ENCODE results near the gene SRA1. TPM values are rescaled to one million over a fixed set of nuclear protein-coding genes. Genes with fewer than 3 reads are reported as not detected.
A peak's percentile ranks its signal among the peaks of the same experiment; 100 is the strongest.

SRA1 gene
- total and polyA plus RNA-seq, 2 of the 13 experiments (the other 11 are each of a cell fraction or from before 2014, with no cell fraction given): 14.2 to 32.8 TPM

DNA sequence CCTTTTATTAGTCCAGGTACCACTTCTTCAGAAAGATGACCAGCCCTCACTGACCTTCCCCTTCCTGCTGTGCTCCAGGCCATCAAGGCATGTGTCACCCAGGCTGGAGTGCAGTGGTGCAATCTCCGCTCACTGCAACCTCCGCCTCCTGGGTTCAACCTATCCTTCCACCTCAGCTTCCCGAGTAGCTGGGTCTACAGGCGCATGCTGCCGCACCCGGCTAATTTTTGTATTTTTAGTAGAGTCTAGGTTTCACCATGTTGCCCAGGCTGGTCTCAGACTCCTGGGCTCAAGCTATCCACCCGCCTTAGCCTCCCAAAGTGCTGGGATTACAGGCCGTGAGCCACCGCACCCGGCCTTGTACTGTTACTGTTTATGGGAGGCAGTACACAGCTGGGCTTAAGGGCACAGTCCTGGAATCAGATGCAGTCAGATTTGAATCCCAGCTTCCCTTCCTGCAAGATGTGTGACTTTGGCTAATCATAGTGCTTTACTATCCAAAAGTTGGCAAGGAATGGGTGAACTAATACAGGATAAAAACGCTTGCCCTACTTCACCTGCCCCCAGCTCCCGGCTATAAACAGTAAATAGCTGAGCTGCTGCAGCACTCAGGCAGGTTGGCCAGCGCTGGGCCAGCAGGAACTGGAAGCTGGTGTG lies 10.3 kb downstream of the SRA1 start (continued):
- TF ChIP-seq ZNF263 (CRISPR knock-in tag; IDR thresholded peaks at IDR 0.05): peak; percentile 86
- no peak for TF ChIP-seq ZNF550 (CRISPR knock-in tag; IDR thresholded peaks at IDR 0.05; ENCODE audit: borderline replicate concordance)
- no peak for TF ChIP-seq MEIS1 (CRISPR knock-in tag; IDR thresholded peaks at IDR 0.05; ENCODE audit: borderline replicate concordance)
- TF ChIP-seq EP300 (IDR thresholded peaks at IDR 0.05; ENCODE audit: low read depth in 2 of 2, low read length in 2 of 2): peak in 1 of 2 experiments; percentile 40; a peak in 1 of 4 replicates
- TF ChIP-seq EP300 (CRISPR knock-in tag; IDR thresholded peaks at IDR 0.05; ENCODE audit: borderline replicate concordance): no peak
- peak; percentile 15; the same call in 1 of the 2 replicates for TF ChIP-seq HNF4A (CRISPR knock-in tag; IDR thresholded peaks at IDR 0.05)
- peak; percentile 63; the same call in 1 of the 2 replicates for TF ChIP-seq ZNF33A (CRISPR knock-in tag; IDR thresholded peaks at IDR 0.05; ENCODE audit: borderline replicate concordance)
- TF ChIP-seq, protein P1, sequence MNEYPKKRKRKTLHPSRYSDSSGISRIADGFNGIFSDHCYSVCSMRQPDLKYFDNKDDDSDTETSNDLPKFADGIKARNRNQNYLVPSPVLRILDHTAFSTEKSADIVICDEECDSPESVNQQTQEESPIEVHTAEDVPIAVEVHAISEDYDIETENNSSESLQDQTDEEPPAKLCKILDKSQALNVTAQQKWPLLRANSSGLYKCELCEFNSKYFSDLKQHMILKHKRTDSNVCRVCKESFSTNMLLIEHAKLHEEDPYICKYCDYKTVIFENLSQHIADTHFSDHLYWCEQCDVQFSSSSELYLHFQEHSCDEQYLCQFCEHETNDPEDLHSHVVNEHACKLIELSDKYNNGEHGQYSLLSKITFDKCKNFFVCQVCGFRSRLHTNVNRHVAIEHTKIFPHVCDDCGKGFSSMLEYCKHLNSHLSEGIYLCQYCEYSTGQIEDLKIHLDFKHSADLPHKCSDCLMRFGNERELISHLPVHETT (CRISPR knock-in tag; conservative IDR thresholded peaks at IDR 0.05): 0 out of 2 replicates have a peak, but pooled peaks have one; percentile 20
- TF ChIP-seq, protein P2, sequence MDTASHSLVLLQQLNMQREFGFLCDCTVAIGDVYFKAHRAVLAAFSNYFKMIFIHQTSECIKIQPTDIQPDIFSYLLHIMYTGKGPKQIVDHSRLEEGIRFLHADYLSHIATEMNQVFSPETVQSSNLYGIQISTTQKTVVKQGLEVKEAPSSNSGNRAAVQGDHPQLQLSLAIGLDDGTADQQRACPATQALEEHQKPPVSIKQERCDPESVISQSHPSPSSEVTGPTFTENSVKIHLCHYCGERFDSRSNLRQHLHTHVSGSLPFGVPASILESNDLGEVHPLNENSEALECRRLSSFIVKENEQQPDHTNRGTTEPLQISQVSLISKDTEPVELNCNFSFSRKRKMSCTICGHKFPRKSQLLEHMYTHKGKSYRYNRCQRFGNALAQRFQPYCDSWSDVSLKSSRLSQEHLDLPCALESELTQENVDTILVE (CRISPR knock-in tag; IDR thresholded peaks at IDR 0.05): no peak
- no peak for TF ChIP-seq JUN (CRISPR knock-in tag; IDR thresholded peaks at IDR 0.05)
- TF ChIP-seq, protein P3, sequence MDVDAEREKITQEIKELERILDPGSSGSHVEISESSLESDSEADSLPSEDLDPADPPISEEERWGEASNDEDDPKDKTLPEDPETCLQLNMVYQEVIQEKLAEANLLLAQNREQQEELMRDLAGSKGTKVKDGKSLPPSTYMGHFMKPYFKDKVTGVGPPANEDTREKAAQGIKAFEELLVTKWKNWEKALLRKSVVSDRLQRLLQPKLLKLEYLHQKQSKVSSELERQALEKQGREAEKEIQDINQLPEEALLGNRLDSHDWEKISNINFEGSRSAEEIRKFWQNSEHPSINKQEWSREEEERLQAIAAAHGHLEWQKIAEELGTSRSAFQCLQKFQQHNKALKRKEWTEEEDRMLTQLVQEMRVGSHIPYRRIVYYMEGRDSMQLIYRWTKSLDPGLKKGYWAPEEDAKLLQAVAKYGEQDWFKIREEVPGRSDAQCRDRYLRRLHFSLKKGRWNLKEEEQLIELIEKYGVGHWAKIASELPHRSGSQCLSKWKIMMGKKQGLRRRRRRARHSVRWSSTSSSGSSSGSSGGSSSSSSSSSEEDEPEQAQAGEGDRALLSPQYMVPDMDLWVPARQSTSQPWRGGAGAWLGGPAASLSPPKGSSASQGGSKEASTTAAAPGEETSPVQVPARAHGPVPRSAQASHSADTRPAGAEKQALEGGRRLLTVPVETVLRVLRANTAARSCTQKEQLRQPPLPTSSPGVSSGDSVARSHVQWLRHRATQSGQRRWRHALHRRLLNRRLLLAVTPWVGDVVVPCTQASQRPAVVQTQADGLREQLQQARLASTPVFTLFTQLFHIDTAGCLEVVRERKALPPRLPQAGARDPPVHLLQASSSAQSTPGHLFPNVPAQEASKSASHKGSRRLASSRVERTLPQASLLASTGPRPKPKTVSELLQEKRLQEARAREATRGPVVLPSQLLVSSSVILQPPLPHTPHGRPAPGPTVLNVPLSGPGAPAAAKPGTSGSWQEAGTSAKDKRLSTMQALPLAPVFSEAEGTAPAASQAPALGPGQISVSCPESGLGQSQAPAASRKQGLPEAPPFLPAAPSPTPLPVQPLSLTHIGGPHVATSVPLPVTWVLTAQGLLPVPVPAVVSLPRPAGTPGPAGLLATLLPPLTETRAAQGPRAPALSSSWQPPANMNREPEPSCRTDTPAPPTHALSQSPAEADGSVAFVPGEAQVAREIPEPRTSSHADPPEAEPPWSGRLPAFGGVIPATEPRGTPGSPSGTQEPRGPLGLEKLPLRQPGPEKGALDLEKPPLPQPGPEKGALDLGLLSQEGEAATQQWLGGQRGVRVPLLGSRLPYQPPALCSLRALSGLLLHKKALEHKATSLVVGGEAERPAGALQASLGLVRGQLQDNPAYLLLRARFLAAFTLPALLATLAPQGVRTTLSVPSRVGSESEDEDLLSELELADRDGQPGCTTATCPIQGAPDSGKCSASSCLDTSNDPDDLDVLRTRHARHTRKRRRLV (CRISPR knock-in tag; IDR thresholded peaks at IDR 0.05): no peak; the same call in 1 of the 2 replicates
- TF ChIP-seq, protein P4, sequence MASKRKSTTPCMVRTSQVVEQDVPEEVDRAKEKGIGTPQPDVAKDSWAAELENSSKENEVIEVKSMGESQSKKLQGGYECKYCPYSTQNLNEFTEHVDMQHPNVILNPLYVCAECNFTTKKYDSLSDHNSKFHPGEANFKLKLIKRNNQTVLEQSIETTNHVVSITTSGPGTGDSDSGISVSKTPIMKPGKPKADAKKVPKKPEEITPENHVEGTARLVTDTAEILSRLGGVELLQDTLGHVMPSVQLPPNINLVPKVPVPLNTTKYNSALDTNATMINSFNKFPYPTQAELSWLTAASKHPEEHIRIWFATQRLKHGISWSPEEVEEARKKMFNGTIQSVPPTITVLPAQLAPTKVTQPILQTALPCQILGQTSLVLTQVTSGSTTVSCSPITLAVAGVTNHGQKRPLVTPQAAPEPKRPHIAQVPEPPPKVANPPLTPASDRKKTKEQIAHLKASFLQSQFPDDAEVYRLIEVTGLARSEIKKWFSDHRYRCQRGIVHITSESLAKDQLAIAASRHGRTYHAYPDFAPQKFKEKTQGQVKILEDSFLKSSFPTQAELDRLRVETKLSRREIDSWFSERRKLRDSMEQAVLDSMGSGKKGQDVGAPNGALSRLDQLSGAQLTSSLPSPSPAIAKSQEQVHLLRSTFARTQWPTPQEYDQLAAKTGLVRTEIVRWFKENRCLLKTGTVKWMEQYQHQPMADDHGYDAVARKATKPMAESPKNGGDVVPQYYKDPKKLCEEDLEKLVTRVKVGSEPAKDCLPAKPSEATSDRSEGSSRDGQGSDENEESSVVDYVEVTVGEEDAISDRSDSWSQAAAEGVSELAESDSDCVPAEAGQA (IDR thresholded peaks at IDR 0.05; ENCODE audit: low read depth): no peak
- TF ChIP-seq, protein P4 (CRISPR knock-in tag; IDR thresholded peaks at IDR 0.05; ENCODE audit: borderline replicate concordance): no peak
- no peak for TF ChIP-seq ZBTB42 (CRISPR knock-in tag; IDR thresholded peaks at IDR 0.05)
- TF ChIP-seq, protein P5, sequence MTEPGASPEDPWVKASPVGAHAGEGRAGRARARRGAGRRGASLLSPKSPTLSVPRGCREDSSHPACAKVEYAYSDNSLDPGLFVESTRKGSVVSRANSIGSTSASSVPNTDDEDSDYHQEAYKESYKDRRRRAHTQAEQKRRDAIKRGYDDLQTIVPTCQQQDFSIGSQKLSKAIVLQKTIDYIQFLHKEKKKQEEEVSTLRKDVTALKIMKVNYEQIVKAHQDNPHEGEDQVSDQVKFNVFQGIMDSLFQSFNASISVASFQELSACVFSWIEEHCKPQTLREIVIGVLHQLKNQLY (CRISPR knock-in tag; IDR thresholded peaks at IDR 0.05): no peak

Data from HepG2 (cell line).